ENCODE results near the gene CADM1.

The CADM1 gene

GRCh38 chr11:115544422-115544948, 40.3 kb upstream of the CADM1 start:
- H3K9me2 ChIP-seq (replicated peaks; ENCODE audit: insufficient read depth, low read length) = no peaks in the 10 kb centered on the region
- H3K4me1 ChIP-seq (ENCODE audit: low read length) = no peaks in the 10 kb centered on the region
- H3K27me3 ChIP-seq (replicated peaks; ENCODE audit: insufficient read depth, low read length) = no peaks in the 10 kb centered on the region
- H3K79me2 ChIP-seq (ENCODE audit: low read length) = no peaks in the 10 kb centered on the region
- H2AFZ ChIP-seq (ENCODE audit: low read length) = no peak overlapping the region
- H3K9ac ChIP-seq (ENCODE audit: low read length) = no peak overlapping the region
- TF ChIP-seq EZH2phosphoT487 (IDR thresholded peaks at IDR 0.05; ENCODE audit: low read length) (no peak), EZH2 (optimal IDR thresholded peaks at IDR 0.05; ENCODE audit: low read depth, low read length) (no peak), CTCF (IDR thresholded peaks at IDR 0.05; ENCODE audit: low read length) (no peak)
- no peak overlapping the region for H3K4me2 ChIP-seq (ENCODE audit: low read depth, low read length)
- no peaks in the 10 kb centered on the region for H3K9me3 ChIP-seq (replicated peaks; ENCODE audit: insufficient read depth, low read length)
- H3K4me3 ChIP-seq (ENCODE audit: low read length) = no peak overlapping the region
- DNase-seq = no peak
- H3K36me3 ChIP-seq (replicated peaks; ENCODE audit: insufficient read depth, low read length) = no peaks in the 10 kb centered on the region
- H3F3A ChIP-seq (ENCODE audit: insufficient read depth, low read length) = no peaks in the 10 kb centered on the region
- H4K20me1 ChIP-seq (ENCODE audit: insufficient read depth, low read length) = no peaks in the 10 kb centered on the region
- H3K27ac ChIP-seq (ENCODE audit: low read length) = no peak overlapping the region

- no peaks in the 10 kb centered on the region for H3K79me2 ChIP-seq (ENCODE audit: low read length)
- no peak for TF ChIP-seq EZH2 (optimal IDR thresholded peaks at IDR 0.05; ENCODE audit: low read depth, low read length)
- TF ChIP-seq EZH2phosphoT487 (IDR thresholded peaks at IDR 0.05; ENCODE audit: low read length) = no peak
- no peak for TF ChIP-seq CTCF (IDR thresholded peaks at IDR 0.05; ENCODE audit: low read length)
- no peaks in the 10 kb centered on the region for H4K20me1 ChIP-seq (ENCODE audit: insufficient read depth, low read length)
- H3F3A ChIP-seq (ENCODE audit: insufficient read depth, low read length) = no peaks in the 10 kb centered on the region
- H3K4me3 ChIP-seq (ENCODE audit: low read length) = no peak overlapping the region
- H2AFZ ChIP-seq (ENCODE audit: low read length) = no peak overlapping the region
- H3K27ac ChIP-seq (ENCODE audit: low read length) = no peak overlapping the region
- no peaks in the 10 kb centered on the region for H3K9me3 ChIP-seq (replicated peaks; ENCODE audit: insufficient read depth, low read length)
- no peaks in the 10 kb centered on the region for H3K27me3 ChIP-seq (replicated peaks; ENCODE audit: insufficient read depth, low read length)
- H3K4me2 ChIP-seq (ENCODE audit: low read depth, low read length) = no peak overlapping the region
- H3K9ac ChIP-seq (ENCODE audit: low read length) = no peak overlapping the region
- no peak for DNase-seq
- H3K9me2 ChIP-seq (replicated peaks; ENCODE audit: insufficient read depth, low read length) = no peaks in the 10 kb centered on the region
- H3K4me1 ChIP-seq (ENCODE audit: low read length) = no peaks in the 10 kb centered on the region
- H3K36me3 ChIP-seq (replicated peaks; ENCODE audit: insufficient read depth, low read length) = no peaks in the 10 kb centered on the region
These were observed 37.3 kb upstream of the CADM1 start for GRCh38 chr11:115541518-115541917.

- Histone ChIP-seq H3K9me2 (replicated peaks; ENCODE audit: insufficient read depth, low read length) (no peaks in the 10 kb centered on the region), H3K27ac (ENCODE audit: low read length) (no peak overlapping the region), H3K4me3 (ENCODE audit: low read length) (no peak overlapping the region), H3K9me3 (replicated peaks; ENCODE audit: insufficient read depth, low read length) (no peaks in the 10 kb centered on the region), H3K4me1 (ENCODE audit: low read length) (no peaks in the 10 kb centered on the region), H3K36me3 (replicated peaks; ENCODE audit: insufficient read depth, low read length) (no peaks in the 10 kb centered on the region), H3K4me2 (ENCODE audit: low read depth, low read length) (no peak overlapping the region), H3K79me2 (ENCODE audit: low read length) (no peaks in the 10 kb centered on the region), H3F3A (ENCODE audit: insufficient read depth, low read length) (no peaks in the 10 kb centered on the region), H2AFZ (ENCODE audit: low read length) (no peak overlapping the region), H4K20me1 (ENCODE audit: insufficient read depth, low read length) (no peaks in the 10 kb centered on the region), H3K9ac (ENCODE audit: low read length) (no peak overlapping the region), H3K27me3 (replicated peaks; ENCODE audit: insufficient read depth, low read length) (no peaks in the 10 kb centered on the region)
- no peak for DNase-seq
- TF ChIP-seq EZH2phosphoT487 (IDR thresholded peaks at IDR 0.05; ENCODE audit: low read length) (no peak), CTCF (IDR thresholded peaks at IDR 0.05; ENCODE audit: low read length) (no peak), EZH2 (optimal IDR thresholded peaks at IDR 0.05; ENCODE audit: low read depth, low read length) (no peak)
These were observed 35.6 kb upstream of the CADM1 start for GRCh38 chr11:115539844-115540243.
